H1 (cell line): ENCODE results near the gene ASAP2. TPM values are rescaled to one million over a fixed set of nuclear protein-coding genes. Genes with fewer than 3 reads are reported as not detected.

Experiments
- CTCF ChIA-PET: fragments of 300-600 bp; sonication (Branson Sonifier 250); formaldehyde crosslinking; loops from one replicate; lab custom pipeline; 2021; ENCODE audit not compliant: partially characterized antibody; lab: Charles Lee
- POLR2A ChIA-PET: fragments of 300-600 bp; sonication (Branson Sonifier 250); formaldehyde crosslinking; loops from one replicate; lab custom pipeline; 2021; ENCODE audit warnings: inconsistent platforms; ENCODE audit not compliant: partially characterized antibody; lab: Charles Lee
- DNase-seq, 2 experiments: peaks; one replicate each; pipeline versions ENCODE4 v3.0.0 to v3.0.0-alpha.2; 2010 to 2022; ENCODE audit warnings: low spot score in 2 of 2, low read depth in 1 of 2, mixed read lengths in 1 of 2
- FAIRE-seq: peaks from 2 replicates; lab custom pipeline; 2011; peaks lifted over from hg19 to GRCh38; lab: Jason Lieb, UNC
- H2AFZ ChIP-seq: 2 replicates; pipeline ENCODE4 v1.8.1; 2012; ENCODE audit warnings: low read length, inconsistent platforms
- H2AK5ac ChIP-seq: 2 replicates; pipeline ENCODE4 v1.6.1; 2013; ENCODE audit warnings: low read depth, low read length
- H2BK120ac ChIP-seq: replicated peaks from 2 replicates; pipeline ENCODE3; 2013; ENCODE audit warnings: low read depth, low read length, inconsistent platforms
- H2BK12ac ChIP-seq: 2 replicates; pipeline ENCODE4 v1.6.1; 2013; ENCODE audit warnings: low read depth, low read length
- H2BK15ac ChIP-seq: 2 replicates; pipeline ENCODE4 v1.6.1; 2013; ENCODE audit warnings: low read length
- H2BK20ac ChIP-seq: 2 replicates; pipeline ENCODE4 v1.6.1; 2013; ENCODE audit warnings: low read length
- H2BK5ac ChIP-seq: 2 replicates; pipeline ENCODE4 v1.6.1; 2013; ENCODE audit warnings: low read depth, low read length
- H3K14ac ChIP-seq: 2 replicates; pipeline ENCODE4 v1.6.1; 2013; ENCODE audit warnings: inconsistent platforms; ENCODE audit not compliant: insufficient read length
- H3K18ac ChIP-seq: 2 replicates; pipeline ENCODE4 v1.6.1; 2013; ENCODE audit warnings: low read length; ENCODE audit errors: extremely low read depth
- H3K23ac ChIP-seq: 2 replicates; pipeline ENCODE4 v1.6.1; 2013; ENCODE audit warnings: inconsistent platforms; ENCODE audit not compliant: insufficient read length
- H3K23me2 ChIP-seq: 2 replicates; pipeline ENCODE4 v1.6.1; 2013; ENCODE audit warnings: low read depth, low read length
- H3K27ac ChIP-seq: 2 replicates; pipeline ENCODE4 v1.6.1; 2011; ENCODE audit warnings: low read depth, low read length, inconsistent platforms
- H3K27me3 ChIP-seq, 4 experiments: replicated peaks in 1 of 4; 1 replicate in 1 of 4; 2 replicates in 3 of 4; pipeline versions ENCODE4 v1.6.1 to v1.8.1; 2011 to 2013; ENCODE audit warnings: low read length in 3 of 4, mild to moderate bottlenecking in 3 of 4, inconsistent platforms in 2 of 4, mixed read lengths in 2 of 4, moderate library complexity in 1 of 4; ENCODE audit not compliant: control insufficient read depth in 3 of 4, insufficient read depth in 3 of 4; ENCODE audit errors: extremely low read depth in 1 of 4
- H3K36me3 ChIP-seq, 4 experiments: 2 replicates each; pipeline versions ENCODE4 v1.6.1 to v1.8.1; 2011 to 2013; ENCODE audit warnings: mild to moderate bottlenecking in 4 of 4, low read length in 3 of 4, moderate library complexity in 2 of 4, control low read depth in 1 of 4, inconsistent platforms in 1 of 4; ENCODE audit not compliant: insufficient read depth in 4 of 4, control insufficient read depth in 2 of 4
- H3K4ac ChIP-seq: replicated peaks from 2 replicates; pipeline ENCODE3; 2013; ENCODE audit warnings: low read length, low read depth, mixed read lengths, inconsistent platforms; ENCODE audit not compliant: insufficient read length
- H3K4me1 ChIP-seq, 4 experiments: replicated peaks in 1 of 4; 1 replicate in 1 of 4; 2 replicates in 3 of 4; pipeline versions ENCODE4 v1.6.1 to v1.8.1; 2011 to 2013; ENCODE audit warnings: low read length in 3 of 4, inconsistent platforms in 2 of 4, mixed read lengths in 1 of 4; ENCODE audit not compliant: insufficient read depth in 4 of 4, control insufficient read depth in 3 of 4
- H3K4me2 ChIP-seq, 2 experiments: 2 replicates each; pipeline versions ENCODE4 v1.6.1 to v1.8.1; 2011 to 2013; ENCODE audit warnings: low read depth in 2 of 2, low read length in 2 of 2, control low read depth in 1 of 2, inconsistent platforms in 1 of 2, mild to moderate bottlenecking in 1 of 2; ENCODE audit not compliant: insufficient read depth in 1 of 2
- H3K4me3 ChIP-seq, 4 experiments: fragments of 200-600, 300-600 bp in 1 of 4; sonication (generic), shearing (Covaris generic), sonication (Bioruptor Twin) in 1 of 4; 2 replicates each; pipeline versions ENCODE4 v1.5.1 to v1.8.1; 2011 to 2016; ENCODE audit warnings: low read length in 4 of 4, low read depth in 3 of 4, control low read depth in 2 of 4, inconsistent platforms in 2 of 4, mild to moderate bottlenecking in 2 of 4, mixed read lengths in 1 of 4, moderate library complexity in 1 of 4; ENCODE audit not compliant: insufficient read depth in 2 of 4; ENCODE audit errors: extremely low read depth in 1 of 4
- H3K56ac ChIP-seq: replicated peaks from 2 replicates; pipeline ENCODE3; 2013; ENCODE audit warnings: low read depth, mild to moderate bottlenecking, mixed read lengths, low read length, inconsistent platforms; ENCODE audit not compliant: insufficient read length
- H3K79me1 ChIP-seq: 2 replicates; pipeline ENCODE4 v1.6.1; 2013; ENCODE audit warnings: low read depth, low read length, control low read depth
- H3K79me2 ChIP-seq, 2 experiments: 2 replicates each; pipeline versions ENCODE4 v1.6.1 to v1.8.1; 2012 to 2013; ENCODE audit warnings: low read length in 2 of 2, mild to moderate bottlenecking in 2 of 2, inconsistent platforms in 1 of 2; ENCODE audit not compliant: insufficient read depth in 2 of 2, control insufficient read depth in 1 of 2
- H3K9ac ChIP-seq, 4 experiments: replicated peaks in 1 of 4; 1 replicate in 1 of 4; 2 replicates in 3 of 4; pipeline versions ENCODE4 v1.6.1 to v1.8.1; 2011 to 2013; ENCODE audit warnings: low read depth in 3 of 4, low read length in 3 of 4, control low read depth in 2 of 4, mild to moderate bottlenecking in 2 of 4, moderate library complexity in 2 of 4, inconsistent platforms in 1 of 4; ENCODE audit errors: extremely low read depth in 1 of 4
- H3K9me3 ChIP-seq, 2 experiments: 2 replicates each; pipeline versions ENCODE4 v1.6.1 to v1.8.1; 2012 to 2013; ENCODE audit warnings: mild to moderate bottlenecking in 2 of 2, moderate library complexity in 2 of 2, control low read depth in 1 of 2, inconsistent platforms in 1 of 2, low read depth in 1 of 2, low read length in 1 of 2, mixed read lengths in 1 of 2; ENCODE audit not compliant: insufficient read depth in 2 of 2
- H4K20me1 ChIP-seq, 2 experiments: replicated peaks in 1 of 2; 2 replicates each; pipeline versions ENCODE3 to v1.8.1; 2011 to 2013; ENCODE audit warnings: inconsistent platforms in 2 of 2, low read length in 2 of 2, mild to moderate bottlenecking in 1 of 2; ENCODE audit not compliant: insufficient read depth in 2 of 2, control insufficient read depth in 1 of 2
- H4K5ac ChIP-seq: 2 replicates; pipeline ENCODE4 v1.6.1; 2013; ENCODE audit warnings: low read length, low read depth, mixed read lengths, inconsistent platforms; ENCODE audit not compliant: insufficient read length
- H4K8ac ChIP-seq: 2 replicates; pipeline ENCODE4 v1.8.0; 2013; ENCODE audit warnings: mild to moderate bottlenecking, moderate library complexity, low read length, inconsistent platforms; ENCODE audit not compliant: insufficient read depth; ENCODE audit errors: extremely low read depth
- H4K91ac ChIP-seq: replicated peaks from 2 replicates; pipeline ENCODE3; 2013; ENCODE audit warnings: low read length, mixed read lengths, inconsistent platforms; ENCODE audit not compliant: insufficient read length
- ASH2L ChIP-seq: fragments of 200-600, 300-600 bp; sonication (generic); IDR thresholded peaks from one replicate; pipeline ENCODE4 v1.7.1; 2017; ENCODE audit warnings: low read length
- BRCA1 ChIP-seq: IDR thresholded peaks from 2 replicates; pipeline ENCODE4 v1.6.1; 2012; ENCODE audit warnings: low read depth, low read length, improper control_type of control experiment
- CHD2 ChIP-seq: IDR thresholded peaks from 2 replicates; pipeline ENCODE4 v1.6.1; 2012; ENCODE audit warnings: low read length, improper control_type of control experiment
- FOSL1 ChIP-seq: IDR thresholded peaks from 2 replicates; pipeline ENCODE4 v1.6.1; 2011; ENCODE audit warnings: mild to moderate bottlenecking, low read depth, low read length, moderate library complexity; ENCODE audit not compliant: insufficient read depth
- GABPA ChIP-seq: IDR thresholded peaks from 2 replicates; pipeline ENCODE4 v1.6.1; 2011; ENCODE audit warnings: mild to moderate bottlenecking, low read length, moderate library complexity, borderline replicate concordance; ENCODE audit not compliant: insufficient read depth
- HDAC6 ChIP-seq: IDR thresholded peaks from one replicate; pipeline ENCODE4 v1.7.1; 2012; ENCODE audit warnings: low read depth, mild to moderate bottlenecking, inconsistent platforms, low read length, moderate library complexity
- SAP30 ChIP-seq: fragments of 300-600 bp; sonication (generic); IDR thresholded peaks from 2 replicates; pipeline ENCODE4 v1.7.1; 2012; ENCODE audit warnings: low read length, moderate library complexity, mild to moderate bottlenecking, inconsistent platforms; ENCODE audit not compliant: insufficient read depth, insufficient replicate concordance
- SIRT6 ChIP-seq: IDR thresholded peaks from one replicate; pipeline ENCODE4 v1.7.1; 2012; ENCODE audit warnings: low read length, inconsistent platforms
- SP1 ChIP-seq: IDR thresholded peaks from 2 replicates; pipeline ENCODE4 v1.6.1; 2011; ENCODE audit warnings: low read depth, low read length
- SP2 ChIP-seq: IDR thresholded peaks from 2 replicates; pipeline ENCODE4 v1.6.1; 2012; ENCODE audit warnings: mild to moderate bottlenecking, low read length, inconsistent platforms
- SUZ12 ChIP-seq: fragments of 200-600 bp; sonication (generic); IDR thresholded peaks from 2 replicates; pipeline ENCODE4 v1.6.1; 2012; ENCODE audit warnings: mild to moderate bottlenecking, inconsistent platforms, low read length, moderate library complexity, mixed read lengths
- YY1 ChIP-seq: IDR thresholded peaks from 2 replicates; pipeline ENCODE4 v1.6.1; 2011; ENCODE audit warnings: low read depth, mild to moderate bottlenecking, low read length
- WGBS, 2 experiments: shearing (Covaris generic) in 1 of 2; methylation state at CpG; one replicate each; pipeline versions ENCODE4 v1.1.6 to v1.1.7; 2013 to 2015; ENCODE audit warnings: low lambda C conversion rate in 2 of 2, mixed read lengths in 2 of 2, inconsistent platforms in 1 of 2, low coverage in 1 of 2, missing lambda C conversion rate in 1 of 2; ENCODE audit not compliant: insufficient replicate concordance in 2 of 2, insufficient coverage in 1 of 2, insufficient read length in 1 of 2; ENCODE audit errors: extremely low coverage in 1 of 2, missing lambda C conversion rate in 1 of 2; 5-methylcytosine and 5-hydroxymethylcytosine counted together
- polyA plus RNA-seq, 7 experiments: library from polyadenylated mRNA; depleted of rRNA in 3 of 7; stranded (reverse) in 5 of 7; unstranded in 2 of 7; fragments of >200 nt in 5 of 7; fragments of 200-250 nt in 2 of 7; gene quantifications; 1 replicate in 5 of 7; 2 replicates in 1 of 7; 4 replicates in 1 of 7; pipeline versions ENCODE4 v1.2.1 to v1.2.3, GENCODE V29; 2011 to 2013; ENCODE audit warnings: missing spikeins in 2 of 7, mixed read lengths in 2 of 7
- total RNA-seq: library from RNA; stranded (reverse); fragmentation: NEBNext Ultra II Directional; extraction: Animal tissue kit (Norgen Biotek cat#: 25700); gene quantifications from 2 replicates; pipeline ENCODE4 v1.2.1, GENCODE V29; 2021

The ASAP2 gene
- total and polyA plus RNA-seq, 2 of the 8 experiments (the other 6 are each of a cell fraction or from before 2014, with no cell fraction given): 10.2 to 18.7 TPM

- ChIA-PET CTCF (interaction anchor here (0.6 to 2.4 kb wide), 5 partner anchors 9 to 408 kb away, joined by 3 to 15 read pairs (median 5); no protein-coding TSS in a partner anchor), POLR2A (no interaction called here)
- no peak overlapping the region for H2BK20ac ChIP-seq
- H3K23ac ChIP-seq: no peak overlapping the region
- no peaks in the 10 kb centered on the region for H3K79me2 ChIP-seq
- no peak overlapping the region for H2BK120ac ChIP-seq
- H3K79me1 ChIP-seq: no peaks in the 10 kb centered on the region; the same call in 1 of the 2 replicates
- FAIRE-seq (no peak), DNase-seq (no peak)
- no peak overlapping the region for H3K4me2 ChIP-seq
- H2BK12ac ChIP-seq: no peak overlapping the region
- peaks cover 2 to 17% (median 10%) of the 10 kb centered on the region in 4 experiments for H3K4me1 ChIP-seq
- H4K8ac ChIP-seq: no peak overlapping the region
- H3K56ac ChIP-seq: no peak overlapping the region
- H4K91ac ChIP-seq: no peak overlapping the region
- no peak overlapping the region for H3K14ac ChIP-seq
- H3K9ac ChIP-seq: no peak overlapping the region
- no peak overlapping the region for H3K18ac ChIP-seq
- H3K27ac ChIP-seq: no peak overlapping the region
- H4K5ac ChIP-seq: no peak overlapping the region
- H2AFZ ChIP-seq: no peak overlapping the region
- no peak overlapping the region for H2BK5ac ChIP-seq
- no peaks in the 10 kb centered on the region for H3K9me3 ChIP-seq
- no peaks in the 10 kb centered on the region for H3K23me2 ChIP-seq
- no peak overlapping the region for H3K4ac ChIP-seq
- H2AK5ac ChIP-seq: no peak overlapping the region
- no peaks in the 10 kb centered on the region for H4K20me1 ChIP-seq
- H3K27me3 ChIP-seq: no peaks in the 10 kb centered on the region; a peak in 1 of 7 replicates
- H3K4me3 ChIP-seq: no peak overlapping the region
- WGBS, 2 experiments: 80% methylated on average over 6 of the region's 6 CpGs; no CpG with 5 or more reads in 1 of the 2 experiments
- no peak overlapping the region for H2BK15ac ChIP-seq
- H3K36me3 ChIP-seq: no peaks in the 10 kb centered on the region
- no peak for TF ChIP-seq SUZ12
- no peak for TF ChIP-seq SIRT6
- no peak for TF ChIP-seq FOSL1
- no peak for TF ChIP-seq CHD2
- TF ChIP-seq SP1: no peak
- no peak for TF ChIP-seq SP2
- TF ChIP-seq BRCA1: no peak
- TF ChIP-seq HDAC6: no peak
- TF ChIP-seq YY1: no peak
- no peak for TF ChIP-seq SAP30
- TF ChIP-seq ASH2L: no peak
- no peak for TF ChIP-seq GABPA
Observed at GRCh38 chr2:9284521-9285297, 78.1 kb downstream of the ASAP2 start.
